KG1 (cell line): ENCODE results near the gene NEBL.
"Not testable (repeated sequence)": the region's sequence is repeated elsewhere in the genome, so short reads cannot be mapped to it uniquely, and the experiment has no call there.

Experiments used
- DNase-seq: peaks from one replicate; lab custom pipeline; 2025; lab: John Stamatoyannopoulos, UW

Gene NEBL, protein sequence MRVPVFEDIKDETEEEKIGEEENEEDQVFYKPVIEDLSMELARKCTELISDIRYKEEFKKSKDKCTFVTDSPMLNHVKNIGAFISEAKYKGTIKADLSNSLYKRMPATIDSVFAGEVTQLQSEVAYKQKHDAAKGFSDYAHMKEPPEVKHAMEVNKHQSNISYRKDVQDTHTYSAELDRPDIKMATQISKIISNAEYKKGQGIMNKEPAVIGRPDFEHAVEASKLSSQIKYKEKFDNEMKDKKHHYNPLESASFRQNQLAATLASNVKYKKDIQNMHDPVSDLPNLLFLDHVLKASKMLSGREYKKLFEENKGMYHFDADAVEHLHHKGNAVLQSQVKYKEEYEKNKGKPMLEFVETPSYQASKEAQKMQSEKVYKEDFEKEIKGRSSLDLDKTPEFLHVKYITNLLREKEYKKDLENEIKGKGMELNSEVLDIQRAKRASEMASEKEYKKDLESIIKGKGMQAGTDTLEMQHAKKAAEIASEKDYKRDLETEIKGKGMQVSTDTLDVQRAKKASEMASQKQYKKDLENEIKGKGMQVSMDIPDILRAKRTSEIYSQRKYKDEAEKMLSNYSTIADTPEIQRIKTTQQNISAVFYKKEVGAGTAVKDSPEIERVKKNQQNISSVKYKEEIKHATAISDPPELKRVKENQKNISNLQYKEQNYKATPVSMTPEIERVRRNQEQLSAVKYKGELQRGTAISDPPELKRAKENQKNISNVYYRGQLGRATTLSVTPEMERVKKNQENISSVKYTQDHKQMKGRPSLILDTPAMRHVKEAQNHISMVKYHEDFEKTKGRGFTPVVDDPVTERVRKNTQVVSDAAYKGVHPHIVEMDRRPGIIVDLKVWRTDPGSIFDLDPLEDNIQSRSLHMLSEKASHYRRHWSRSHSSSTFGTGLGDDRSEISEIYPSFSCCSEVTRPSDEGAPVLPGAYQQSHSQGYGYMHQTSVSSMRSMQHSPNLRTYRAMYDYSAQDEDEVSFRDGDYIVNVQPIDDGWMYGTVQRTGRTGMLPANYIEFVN

DNA sequence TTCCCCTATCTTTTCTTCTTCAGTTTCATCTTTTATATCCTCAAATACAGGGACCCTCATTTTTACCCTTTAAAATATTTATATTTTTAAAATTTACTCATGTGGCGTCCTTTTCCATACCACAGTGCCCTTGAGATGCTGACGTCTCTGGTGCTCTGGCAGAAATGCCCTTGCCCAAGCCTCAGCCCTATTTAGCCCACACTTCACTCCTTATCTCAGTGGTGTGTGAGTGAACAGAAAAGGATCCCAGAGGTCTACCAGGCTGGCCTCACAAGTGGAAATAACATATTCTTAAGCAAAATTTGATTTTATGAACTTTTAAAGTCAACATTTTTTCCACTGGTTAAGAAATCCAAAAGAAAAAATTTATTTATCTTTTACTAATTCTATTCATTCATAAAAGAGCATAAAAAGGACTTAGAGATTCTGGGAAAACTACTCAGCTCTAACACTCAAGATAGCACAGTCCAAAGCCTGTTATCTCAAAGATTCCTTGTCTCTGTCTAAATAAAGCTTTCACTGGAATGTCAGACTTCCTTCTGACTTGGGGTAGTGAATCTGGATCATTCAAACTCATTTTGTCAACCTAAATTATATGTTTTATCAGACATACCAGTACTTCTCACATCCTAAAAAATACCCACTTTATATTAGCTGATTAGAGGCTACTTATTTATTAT is at the start of gene NEBL:
NEBL (minus strand) TSS at position 166 of the 680 bp plus-strand sequence; CDS start at position 60, 106 bp downstream.
- no peak for DNase-seq

DNA sequence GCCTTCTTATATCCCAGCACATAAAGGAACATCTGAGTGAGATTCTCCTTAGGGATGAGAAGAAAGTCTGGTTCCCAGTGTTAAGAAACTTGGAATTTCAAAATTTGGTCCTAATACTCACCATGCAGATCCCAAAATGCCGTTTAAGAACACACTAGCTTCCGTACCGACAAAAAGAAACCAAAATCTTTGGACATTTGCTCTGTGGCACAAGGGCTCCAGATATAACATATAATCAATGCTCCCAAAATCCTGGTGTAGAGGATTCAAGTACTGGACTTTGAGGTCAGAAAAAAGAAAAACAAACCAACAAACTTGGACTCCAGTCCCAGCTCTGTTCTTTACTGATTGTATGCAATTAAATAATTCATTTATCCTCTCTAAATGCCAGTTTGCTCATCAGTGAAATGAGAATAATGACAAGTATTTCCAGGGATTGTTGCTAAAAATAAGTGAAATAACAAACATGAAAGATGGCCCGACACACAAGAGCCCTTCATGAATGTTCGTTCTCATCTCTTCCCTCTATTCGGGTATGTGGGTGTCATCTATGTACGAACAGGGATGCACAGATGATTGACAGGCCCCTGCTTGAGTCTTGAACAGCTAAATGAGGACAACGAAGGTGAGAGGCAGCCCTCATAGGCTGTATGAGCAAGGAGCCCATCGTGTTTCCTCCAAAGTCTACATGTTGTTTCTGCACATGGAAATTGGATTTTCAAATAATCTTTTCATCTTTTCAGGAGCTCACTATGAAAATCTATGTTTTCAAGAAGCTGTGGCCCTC is 48.6 kb upstream of the NEBL start:
- DNase-seq = no peak

DNA sequence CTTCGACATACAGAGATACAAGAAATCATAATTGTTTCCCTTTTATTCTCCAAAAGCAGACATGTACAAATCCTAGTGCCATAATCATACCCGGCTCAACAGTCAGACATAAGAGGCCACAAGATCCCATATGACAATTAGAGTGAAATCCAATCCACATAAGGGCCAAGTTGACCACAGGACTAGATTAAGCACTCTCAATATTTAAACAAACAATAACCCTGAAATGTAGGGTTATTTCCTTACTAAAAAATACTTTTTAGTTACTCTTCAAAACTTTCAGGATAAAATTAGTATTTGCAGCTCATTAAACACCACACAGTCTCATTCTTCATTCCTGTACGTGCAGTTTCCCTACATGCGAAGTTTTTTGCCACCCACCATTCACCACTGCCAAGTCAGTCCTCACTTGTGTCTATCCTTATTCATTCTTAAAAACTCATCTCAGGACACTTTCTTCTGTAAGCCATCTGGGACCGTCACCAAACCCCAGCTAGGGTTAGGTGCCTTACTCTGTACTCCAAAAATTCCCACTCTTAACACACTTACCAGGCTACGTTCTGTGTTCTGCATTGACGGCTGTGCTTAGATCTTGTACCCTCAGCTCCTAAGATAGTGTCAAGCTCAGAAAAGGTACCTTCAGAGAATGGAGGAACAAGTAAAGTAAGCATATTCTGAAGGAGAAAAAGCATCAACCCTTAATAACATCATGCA is 47.8 kb upstream of the NEBL start:
- no peak for DNase-seq

DNA sequence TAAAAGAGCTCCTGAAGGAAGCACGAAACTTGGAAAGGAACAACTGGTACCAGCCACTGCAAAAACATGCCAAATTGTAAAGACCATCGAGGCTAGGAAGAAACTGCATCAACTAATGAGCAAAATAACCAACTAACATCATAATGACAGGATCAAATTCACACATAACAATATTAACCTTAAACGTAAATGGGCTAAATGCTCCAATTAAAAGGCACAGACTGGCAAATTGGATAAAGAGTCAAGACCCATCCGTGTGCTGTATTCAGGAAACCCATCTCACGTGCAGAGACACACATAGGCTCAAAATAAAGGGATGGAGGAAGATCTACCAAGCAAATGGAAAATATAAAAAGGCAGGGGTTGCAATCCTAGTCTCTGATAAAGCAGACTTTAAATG is 42.3 kb upstream of the NEBL start:
- not testable (repeated sequence) for DNase-seq

DNA sequence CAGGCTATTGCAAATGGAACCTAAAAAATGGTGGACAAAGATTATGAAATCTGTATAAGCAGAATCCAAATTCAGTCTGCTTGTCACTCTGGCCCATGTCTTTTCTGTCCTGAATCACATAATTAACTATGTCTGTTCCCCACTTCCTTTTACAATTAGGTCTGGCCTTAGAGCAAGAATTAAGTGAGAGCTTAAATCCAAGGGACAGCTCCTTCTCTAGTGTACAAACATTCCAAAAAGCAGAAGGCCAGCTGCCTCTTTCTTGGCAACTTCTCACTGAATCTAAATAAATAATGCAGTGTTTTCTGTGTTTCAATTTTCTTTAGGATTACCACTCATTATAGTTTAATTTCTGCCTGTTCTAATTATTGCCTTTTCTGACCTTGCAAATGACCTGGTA is 39.3 kb upstream of the NEBL start:
- DNase-seq = no peak

DNA sequence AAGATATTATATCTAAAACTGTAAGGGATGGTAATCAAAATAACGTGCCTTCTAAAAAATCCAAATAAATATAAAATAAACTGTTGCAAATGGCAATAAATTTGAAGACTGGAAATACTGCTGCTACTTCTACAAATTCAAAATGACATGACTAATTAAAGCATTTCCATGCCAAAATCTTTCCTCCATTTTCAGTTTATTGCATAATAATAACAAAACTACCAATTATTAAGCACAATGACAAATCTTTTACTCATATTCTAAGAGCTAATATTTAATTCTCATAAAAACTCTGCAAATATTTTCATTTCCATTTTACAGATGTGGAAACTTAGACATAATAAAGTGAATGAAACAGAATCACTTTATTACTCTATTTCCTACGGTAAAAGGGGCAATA is 38.8 kb upstream of the NEBL start:
- DNase-seq = no peak

DNA sequence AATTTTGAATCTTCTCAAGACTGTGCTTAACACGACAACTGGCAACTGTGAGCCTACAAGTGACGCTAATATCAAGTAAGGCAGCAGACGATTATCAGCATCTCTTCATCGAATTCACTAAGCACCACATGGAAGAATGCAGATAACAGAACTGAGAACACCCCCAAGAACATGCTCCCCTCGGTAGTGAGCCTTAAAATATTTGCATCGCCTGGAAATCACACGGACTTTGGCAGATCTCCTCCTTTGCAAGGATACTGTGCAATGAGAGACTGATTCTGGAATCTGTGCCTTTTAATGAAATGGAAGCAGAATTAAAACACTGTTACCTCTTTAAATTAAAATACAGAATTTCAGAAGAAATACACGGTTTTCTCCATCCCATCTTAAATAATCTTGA is 38.2 kb upstream of the NEBL start:
- DNase-seq = no peak

DNA sequence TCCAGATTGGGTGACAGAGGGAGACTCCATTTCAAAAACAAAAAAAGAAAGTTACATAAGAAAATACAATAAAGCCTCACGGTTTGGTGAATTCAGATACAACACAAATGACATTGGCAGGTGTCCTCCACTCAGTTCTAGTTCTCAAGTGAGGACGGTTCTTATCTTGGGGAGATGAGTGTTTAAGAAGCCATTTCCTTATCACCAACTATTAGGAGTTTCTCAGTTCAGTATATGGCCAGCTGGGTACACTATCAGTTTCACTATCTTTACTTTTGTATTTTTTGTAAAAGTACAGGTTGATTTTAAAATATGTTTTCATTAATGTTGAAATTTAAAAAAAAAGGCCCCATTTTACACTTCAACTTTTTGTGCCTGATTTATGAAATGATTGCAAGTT is 36.6 kb upstream of the NEBL start:
- DNase-seq = no peak

DNA sequence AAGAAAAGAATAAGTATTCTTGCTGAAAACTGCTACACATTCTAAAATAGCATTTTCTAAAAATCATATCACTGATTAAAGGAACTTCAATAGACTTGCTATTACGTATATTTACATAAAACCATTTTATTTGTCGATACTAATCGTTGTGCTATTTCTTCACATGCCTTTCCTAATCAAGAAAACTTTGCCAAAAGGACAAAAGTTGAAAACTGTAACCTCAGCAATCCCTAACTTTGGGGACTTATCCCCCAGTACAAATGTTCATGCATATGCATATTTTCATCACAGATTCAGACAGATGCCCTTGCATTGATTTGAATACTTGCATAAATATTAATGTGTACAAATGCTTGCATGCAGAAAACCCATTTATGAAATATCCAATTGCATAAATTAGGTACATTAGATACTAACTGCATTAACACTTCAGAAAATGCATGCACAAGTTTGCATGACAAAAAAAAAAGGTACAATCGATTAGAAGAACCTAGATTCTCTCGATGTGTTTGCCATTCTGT is 35.6 kb upstream of the NEBL start:
- no peak for DNase-seq

DNA sequence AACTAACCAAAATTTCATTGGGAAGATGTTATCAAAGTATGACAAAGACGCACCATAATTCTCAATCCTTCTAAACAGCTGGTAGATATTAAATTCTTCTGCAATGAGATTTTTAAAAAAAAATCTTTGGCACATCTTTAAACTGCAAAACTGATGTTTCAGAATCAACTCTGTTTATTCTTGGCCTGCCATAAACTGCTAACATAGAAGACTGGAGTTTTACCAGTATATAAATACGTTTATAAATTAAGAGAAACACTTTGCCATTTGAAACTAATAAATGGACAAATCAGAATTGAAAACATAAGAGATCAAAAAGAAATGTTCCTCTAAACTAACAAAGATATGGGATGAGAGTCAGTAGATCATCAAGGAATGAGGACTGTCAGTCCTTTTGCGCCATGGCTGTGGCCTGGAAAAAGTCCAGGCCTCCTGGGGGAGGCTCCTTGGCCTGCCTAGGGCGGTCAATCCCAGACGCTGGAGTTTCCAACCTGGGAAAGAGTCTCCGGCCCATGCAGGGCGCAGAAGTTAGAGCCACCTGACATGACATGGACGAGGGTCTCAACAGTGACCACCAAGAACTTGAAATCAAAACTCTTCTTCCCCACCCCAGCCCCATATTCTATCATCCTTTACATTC is 34.2 kb upstream of the NEBL start:
- DNase-seq = no peak

DNA sequence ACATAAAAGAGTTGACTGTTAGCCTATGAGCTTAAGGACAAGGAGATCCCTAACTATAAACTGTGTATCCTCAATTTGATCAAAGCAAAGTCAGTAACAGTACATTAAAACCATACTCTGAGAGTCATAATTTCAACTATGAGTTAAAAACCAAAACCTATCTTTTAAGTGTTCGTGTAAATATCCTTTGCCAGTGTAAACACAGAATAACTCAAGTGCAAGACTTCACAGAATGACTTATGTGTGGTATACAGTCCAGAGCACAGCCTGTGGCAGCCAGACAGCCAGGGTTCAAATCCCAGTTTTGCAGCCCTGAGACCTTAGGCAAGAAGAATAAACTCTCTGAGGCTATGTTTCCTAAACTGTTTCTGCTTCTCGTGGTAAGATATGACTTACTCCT is 30.3 kb upstream of the NEBL start:
- DNase-seq = no peak

DNA sequence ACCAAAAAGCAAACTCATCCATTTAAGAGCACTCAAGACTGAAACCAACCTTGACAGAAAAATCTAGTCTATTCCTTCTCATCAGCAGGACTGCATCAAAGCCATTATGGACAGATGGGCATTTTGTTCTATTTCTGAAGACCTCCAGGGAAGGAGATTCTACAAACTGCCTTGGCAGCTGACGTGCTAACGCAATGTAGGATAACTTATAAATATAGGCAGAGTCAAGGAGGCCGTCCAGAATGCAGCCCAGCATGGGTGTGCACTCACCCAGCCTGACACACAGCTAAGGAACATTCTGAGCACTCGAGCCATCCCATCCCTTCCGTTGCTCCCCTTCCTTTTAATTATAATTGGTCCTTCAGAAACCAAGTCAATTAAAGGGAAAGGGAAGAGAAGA is 25.3 kb upstream of the NEBL start:
- no peak for DNase-seq

DNA sequence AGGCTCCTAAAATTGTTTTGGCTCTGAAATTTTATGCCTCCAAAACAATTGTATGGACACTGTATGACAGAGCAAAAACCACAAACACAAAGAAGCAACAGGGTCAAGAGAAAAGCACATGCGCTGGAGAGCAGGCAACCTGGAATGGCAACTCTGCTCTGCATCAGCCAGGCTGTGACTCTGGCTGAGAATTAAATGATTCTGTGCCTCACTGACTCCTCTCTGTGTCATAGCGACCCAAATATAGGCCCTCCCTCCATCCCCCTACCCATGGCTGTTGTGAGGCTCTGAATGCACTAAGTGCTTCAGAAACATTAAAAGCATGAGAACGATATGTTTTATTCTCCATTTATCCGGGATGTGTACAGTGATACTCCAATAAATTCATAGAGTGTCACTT is 24.9 kb upstream of the NEBL start:
- DNase-seq = no peak

DNA sequence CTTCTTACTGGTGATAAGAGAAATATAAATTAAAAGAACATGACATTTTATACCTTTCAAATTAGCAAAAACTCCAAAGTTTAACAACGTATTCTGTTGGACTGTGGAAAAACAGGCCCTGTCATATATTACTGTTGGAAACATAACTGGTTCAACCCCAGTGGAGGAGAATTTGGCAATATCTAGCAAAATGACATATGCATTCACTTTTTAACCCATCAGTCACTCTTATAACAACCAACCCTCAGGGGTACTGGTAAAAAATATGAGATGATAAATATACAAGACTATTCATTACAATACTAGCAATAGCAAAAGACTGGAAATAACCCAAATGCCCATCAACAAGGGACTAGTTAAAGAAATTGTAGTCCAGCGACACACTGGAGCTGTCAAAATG is 22.9 kb upstream of the NEBL start:
- no peak for DNase-seq

DNA sequence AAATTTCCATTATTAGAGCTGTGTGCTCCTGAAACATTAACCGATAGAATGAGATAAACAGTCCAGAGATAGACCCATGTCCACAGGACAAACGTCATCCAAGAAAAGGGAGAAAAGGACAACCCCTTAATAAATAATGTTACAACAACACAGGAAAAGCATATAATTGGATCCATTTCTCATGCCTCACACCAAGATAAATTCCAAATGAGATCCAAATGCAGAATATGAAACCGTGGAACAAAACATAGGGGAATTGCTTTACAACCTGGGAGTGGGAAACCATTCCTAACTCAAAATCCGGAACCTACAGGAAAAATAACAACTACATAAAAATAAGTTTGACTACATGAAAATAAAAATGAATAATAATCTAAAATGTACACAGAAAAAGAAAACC is 22.4 kb upstream of the NEBL start:
- no peak for DNase-seq

DNA sequence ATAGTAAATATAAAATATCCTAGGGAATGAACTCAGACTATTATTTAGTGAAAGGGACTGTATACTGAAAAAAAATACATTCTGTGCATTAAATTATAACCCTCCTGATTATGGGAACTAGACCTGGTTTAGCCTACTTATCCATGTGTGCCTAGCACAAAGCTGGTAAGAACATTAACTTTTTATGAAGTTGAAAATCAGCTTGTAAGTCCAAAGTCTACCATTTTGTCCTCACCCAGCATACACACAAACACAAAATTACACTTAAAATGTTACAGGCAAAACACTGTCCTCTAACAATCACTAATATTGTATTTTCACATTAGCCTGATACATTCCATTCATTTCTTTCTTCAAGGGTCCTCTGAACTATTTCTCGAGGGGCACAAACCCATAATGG is 19.9 kb upstream of the NEBL start:
- DNase-seq = no peak

DNA sequence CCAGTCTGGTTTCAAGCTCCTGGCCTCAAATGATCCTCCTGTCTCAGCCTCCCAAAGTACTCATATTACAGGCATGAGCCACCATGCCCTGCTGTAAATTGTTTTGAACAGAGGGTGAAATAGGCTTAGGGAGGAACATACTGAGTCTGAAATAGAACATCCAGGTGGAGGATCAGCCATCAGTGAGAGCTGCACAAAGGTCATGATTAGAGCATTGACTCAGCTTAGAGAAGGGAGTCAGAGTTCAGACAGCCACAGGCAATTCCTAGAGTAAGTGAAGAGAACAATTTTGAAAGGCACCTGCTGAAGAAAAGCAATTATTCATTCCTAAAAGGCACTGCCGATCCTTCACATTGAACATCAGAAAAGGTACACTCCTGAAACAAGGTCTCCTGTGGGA is 15.9 kb upstream of the NEBL start:
- DNase-seq = no peak

DNA sequence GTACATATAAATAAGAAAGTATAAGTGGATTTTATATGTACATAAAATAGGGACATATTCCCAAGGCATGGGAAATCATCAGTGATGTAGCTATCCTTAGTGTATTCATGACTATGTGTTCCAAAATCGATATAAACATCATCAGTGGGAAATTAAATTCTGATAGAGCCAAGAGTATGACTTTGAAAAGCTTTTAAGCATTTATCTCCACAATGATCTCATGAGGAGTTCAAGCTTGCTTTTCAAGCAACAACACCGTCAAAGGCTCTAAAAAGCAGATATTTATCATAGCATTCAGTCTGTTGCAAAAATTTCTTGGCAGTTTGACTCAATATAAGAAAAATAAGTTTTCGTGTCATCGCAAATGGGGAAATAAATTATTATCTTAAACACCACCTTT is 14.5 kb upstream of the NEBL start:
- DNase-seq = no peak

DNA sequence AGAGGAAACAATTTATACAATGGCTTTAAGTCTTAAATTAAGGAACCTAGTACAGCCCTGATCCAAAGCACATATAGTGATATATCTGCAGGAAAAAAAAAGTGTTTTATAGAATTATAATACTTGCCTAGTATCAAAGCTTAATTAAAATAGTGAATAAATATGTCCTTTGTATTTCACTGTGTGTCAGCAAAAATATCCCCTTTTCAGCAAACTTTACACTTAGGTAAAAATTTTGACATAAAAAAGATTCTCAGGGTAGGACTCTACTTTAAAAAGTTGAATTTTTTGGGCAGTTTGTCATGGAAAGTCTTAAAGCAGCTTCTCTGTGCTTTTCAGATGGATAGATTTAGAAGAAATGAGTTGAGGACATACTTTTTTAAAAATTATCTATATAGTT is 12.7 kb upstream of the NEBL start:
- DNase-seq = no peak

DNA sequence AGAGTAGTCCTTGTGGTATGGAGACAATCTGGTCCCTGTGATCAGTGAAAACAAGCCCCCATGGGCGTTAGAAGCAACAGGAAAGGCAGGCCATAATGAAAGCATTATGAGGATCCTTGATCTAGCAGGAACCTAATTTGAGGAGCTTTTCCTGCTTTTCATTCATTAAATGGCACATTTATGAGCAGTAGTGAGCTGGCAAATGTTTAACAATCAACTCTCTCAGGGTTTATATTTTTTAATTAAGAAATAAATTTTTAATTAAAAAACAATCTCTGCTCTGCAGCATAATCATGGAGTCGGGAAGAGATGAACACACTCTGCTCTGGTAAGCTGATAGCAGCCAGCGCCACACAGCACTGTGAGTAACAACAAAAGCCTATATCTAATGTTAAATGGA is 11.3 kb upstream of the NEBL start:
- no peak for DNase-seq
